Vagina (tissue), 2 donors: ENCODE results near the gene PLEKHA4.

Experiments
- CTCF ChIP-seq, 3 experiments: fragments of 450-650 bp in 2 of 3; fragments of 200-600 bp in 1 of 3; sonication (generic) in 1 of 3; IDR thresholded peaks; one replicate each; pipeline ENCODE4 v1.5.1; 2017 to 2019; ENCODE audit warnings: antibody characterized with exemption in 3 of 3, mild to moderate bottlenecking in 2 of 3, moderate library complexity in 2 of 3
- POLR2A ChIP-seq, 2 donors: fragments of 450-650 bp; IDR thresholded peaks; one replicate each; pipeline ENCODE4 v1.6.1; 2017; ENCODE audit warnings: antibody characterized with exemption in 2 of 2, mild to moderate bottlenecking in 2 of 2, moderate library complexity in 2 of 2

- TF ChIP-seq CTCF (IDR thresholded peaks at IDR 0.05) (no peak), POLR2A (IDR thresholded peaks at IDR 0.05) (peak in 1 of 2 donors; percentile 56)
Observed at GRCh38 chr19:48837051-48837524, 31.3 kb downstream of the PLEKHA4 start.
